GM12878 (cell line): ENCODE results near the gene CTSE. TPM values are rescaled to one million over a fixed set of nuclear protein-coding genes. Genes with fewer than 3 reads are reported as not detected.
A peak's percentile ranks its signal among the peaks of the same experiment; 100 is the strongest.

Experiments
- ASH2L ChIP-seq: fragments of 300-600, 200-600 bp; sonication (generic); IDR thresholded peaks from 2 replicates; pipeline ENCODE4 v1.6.1; 2017; ENCODE audit warnings: low read depth, mild to moderate bottlenecking, borderline replicate concordance
- CREB1 ChIP-seq: IDR thresholded peaks from 2 replicates; pipeline ENCODE4 v1.6.1; 2012; ENCODE audit warnings: low read depth, mild to moderate bottlenecking, inconsistent platforms
- CREM ChIP-seq: IDR thresholded peaks from 2 replicates; pipeline ENCODE4 v1.6.1; 2014; ENCODE audit warnings: antibody characterized with exemption, low read depth
- IRF4 ChIP-seq: IDR thresholded peaks from 2 replicates; pipeline ENCODE4 v1.6.1; 2011; ENCODE audit warnings: low read depth, low read length
- JUND ChIP-seq: IDR thresholded peaks from 2 replicates; pipeline ENCODE4 v1.6.1; 2012; ENCODE audit warnings: low read depth, mild to moderate bottlenecking, low read length, improper control_type of control experiment, moderate library complexity
- MTA2 ChIP-seq: fragments of 450-650 bp; IDR thresholded peaks from 2 replicates; pipeline ENCODE4 v1.6.1; 2016; ENCODE audit warnings: low read depth, mild to moderate bottlenecking, moderate library complexity
- NRF1 ChIP-seq: conservative IDR thresholded peaks from 2 replicates; pipeline ENCODE4 v1.6.1; 2011; ENCODE audit warnings: mild to moderate bottlenecking, low read depth, low read length, improper control_type of control experiment
- RAD51 ChIP-seq: fragments of 450-650 bp; IDR thresholded peaks from 2 replicates; pipeline ENCODE4 v1.6.1; 2016; ENCODE audit warnings: moderate library complexity, mild to moderate bottlenecking, inconsistent platforms
- SIX5 ChIP-seq: IDR thresholded peaks from 2 replicates; pipeline ENCODE4 v1.6.1; 2011; ENCODE audit warnings: mild to moderate bottlenecking, low read depth, low read length, moderate library complexity; ENCODE audit not compliant: severe bottlenecking
- SMARCA5 ChIP-seq: fragments of 450-650 bp; IDR thresholded peaks from 2 replicates; pipeline ENCODE4 v1.6.1; 2017; ENCODE audit warnings: mild to moderate bottlenecking
- TAF1 ChIP-seq: IDR thresholded peaks from 2 replicates; pipeline ENCODE4 v1.6.1; 2011; ENCODE audit warnings: mild to moderate bottlenecking, low read depth, low read length, borderline replicate concordance
- TBL1XR1 ChIP-seq: IDR thresholded peaks from 2 replicates; pipeline ENCODE4 v1.6.1; 2012; ENCODE audit warnings: low read depth, low read length, improper control_type of control experiment
- ZBED1 ChIP-seq: IDR thresholded peaks from 2 replicates; pipeline ENCODE4 v1.6.1; 2016; ENCODE audit warnings: borderline replicate concordance
- ZNF24 ChIP-seq: fragments of 450-650 bp; IDR thresholded peaks from 2 replicates; pipeline ENCODE4 v1.6.1; 2017; ENCODE audit warnings: antibody characterized with exemption, mild to moderate bottlenecking
- ZNF622 ChIP-seq: fragments of 450-650 bp; IDR thresholded peaks from 2 replicates; pipeline ENCODE4 v1.6.1; 2017; ENCODE audit warnings: mild to moderate bottlenecking, inconsistent platforms
- ZZZ3 ChIP-seq: IDR thresholded peaks from 2 replicates; pipeline ENCODE4 v1.6.1; 2011; ENCODE audit warnings: low read depth; ENCODE audit not compliant: control insufficient read depth, insufficient read length
- polyA plus RNA-seq, 11 experiments: library from polyadenylated mRNA; depleted of rRNA in 4 of 11; unstranded in 6 of 11; stranded (reverse) in 5 of 11; fragments of >200 nt; fragmentation: Nextera tagmentation in 4 of 11; fragmentation: Illumina TruSeq in 1 of 11; extraction: Ambion mirVana in 4 of 11; extraction: Trizol in 1 of 11; gene quantifications; 1 replicate in 1 of 11; 2 replicates in 10 of 11; pipeline versions ENCODE4 v1.2.1 to v1.2.3, GENCODE V29; 2011 to 2016; ENCODE audit warnings: inconsistent platforms in 2 of 11, missing spikeins in 2 of 11, low read depth in 1 of 11
- total RNA-seq, 4 experiments: library from RNA; depleted of rRNA in 3 of 4; stranded (reverse); fragments of >200 nt in 3 of 4; fragmentation: Illumina TruSeq in 1 of 4; extraction: Trizol in 1 of 4; gene quantifications; 2 replicates each; pipeline versions ENCODE4 v1.2.1 to v1.2.3, GENCODE V29; 2013 to 2021
- TF ChIP-seq, protein P1 (sequence below): fragments of 450-650 bp; IDR thresholded peaks from 2 replicates; pipeline ENCODE4 v1.6.1; 2014; ENCODE audit warnings: mild to moderate bottlenecking
- TF ChIP-seq, protein P2 (sequence below): fragments of 450-650 bp; IDR thresholded peaks from 2 replicates; pipeline ENCODE4 v1.6.1; 2016; ENCODE audit warnings: mild to moderate bottlenecking
- TF ChIP-seq, protein P3 (sequence below): IDR thresholded peaks from 2 replicates; pipeline ENCODE4 v1.6.1; 2012; ENCODE audit warnings: low read depth, low read length, improper control_type of control experiment
- TF ChIP-seq, protein P4 (sequence below): fragments of 450-650 bp; IDR thresholded peaks from 2 replicates; pipeline ENCODE4 v1.6.1; 2017; ENCODE audit warnings: antibody characterized with exemption, mild to moderate bottlenecking, moderate library complexity
- TF ChIP-seq, protein P5 (sequence below): fragments of 450-650 bp; IDR thresholded peaks from 2 replicates; pipeline ENCODE4 v1.6.1; 2018; ENCODE audit warnings: mild to moderate bottlenecking, low read depth, moderate library complexity; ENCODE audit not compliant: partially characterized antibody

Gene CTSE
- total and polyA plus RNA-seq, 10 of the 15 experiments (the other 5 are each of a cell fraction or from before 2014, with no cell fraction given) = 0.26 TPM; not detected in 9

DNA sequence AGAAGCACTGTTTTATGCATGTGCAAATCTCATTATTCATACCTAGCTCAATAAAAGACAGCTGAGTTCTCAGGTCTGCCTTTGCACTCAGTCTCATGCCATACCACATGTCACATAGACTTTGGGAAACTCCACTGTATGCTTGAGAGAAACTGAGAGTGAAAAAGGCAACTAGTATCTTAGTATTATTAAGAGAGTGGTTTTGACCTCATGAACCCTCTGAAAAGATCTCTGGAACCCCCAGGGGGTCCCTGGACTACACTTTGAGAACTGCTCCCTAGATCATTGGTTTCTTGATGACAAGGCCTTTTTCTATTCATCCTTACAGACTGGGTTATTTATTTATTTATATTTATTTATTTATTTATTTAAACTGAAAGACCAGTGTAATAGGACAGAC is 25.6 kb upstream of the CTSE start (continued):
- TF ChIP-seq CREM (no peak), MTA2 (peak; percentile 76), TAF1 (no peak), CREB1 (no peak), ZZZ3 (no peak), SMARCA5 (no peak), NRF1 (no peak), ASH2L (no peak), ZBED1 (peak; percentile 80), SIX5 (no peak), IRF4 (peak; percentile 61; the same call in 1 of the 2 replicates), RAD51 (peak; percentile 61; the same call in 1 of the 2 replicates), ZNF622 (no peak), TBL1XR1 (peak; percentile 77; the same call in 1 of the 2 replicates), ZNF24 (no peak), JUND (no peak)
- TF ChIP-seq, protein P1, sequence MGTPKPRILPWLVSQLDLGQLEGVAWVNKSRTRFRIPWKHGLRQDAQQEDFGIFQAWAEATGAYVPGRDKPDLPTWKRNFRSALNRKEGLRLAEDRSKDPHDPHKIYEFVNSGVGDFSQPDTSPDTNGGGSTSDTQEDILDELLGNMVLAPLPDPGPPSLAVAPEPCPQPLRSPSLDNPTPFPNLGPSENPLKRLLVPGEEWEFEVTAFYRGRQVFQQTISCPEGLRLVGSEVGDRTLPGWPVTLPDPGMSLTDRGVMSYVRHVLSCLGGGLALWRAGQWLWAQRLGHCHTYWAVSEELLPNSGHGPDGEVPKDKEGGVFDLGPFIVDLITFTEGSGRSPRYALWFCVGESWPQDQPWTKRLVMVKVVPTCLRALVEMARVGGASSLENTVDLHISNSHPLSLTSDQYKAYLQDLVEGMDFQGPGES = no peak
- TF ChIP-seq, protein P2, sequence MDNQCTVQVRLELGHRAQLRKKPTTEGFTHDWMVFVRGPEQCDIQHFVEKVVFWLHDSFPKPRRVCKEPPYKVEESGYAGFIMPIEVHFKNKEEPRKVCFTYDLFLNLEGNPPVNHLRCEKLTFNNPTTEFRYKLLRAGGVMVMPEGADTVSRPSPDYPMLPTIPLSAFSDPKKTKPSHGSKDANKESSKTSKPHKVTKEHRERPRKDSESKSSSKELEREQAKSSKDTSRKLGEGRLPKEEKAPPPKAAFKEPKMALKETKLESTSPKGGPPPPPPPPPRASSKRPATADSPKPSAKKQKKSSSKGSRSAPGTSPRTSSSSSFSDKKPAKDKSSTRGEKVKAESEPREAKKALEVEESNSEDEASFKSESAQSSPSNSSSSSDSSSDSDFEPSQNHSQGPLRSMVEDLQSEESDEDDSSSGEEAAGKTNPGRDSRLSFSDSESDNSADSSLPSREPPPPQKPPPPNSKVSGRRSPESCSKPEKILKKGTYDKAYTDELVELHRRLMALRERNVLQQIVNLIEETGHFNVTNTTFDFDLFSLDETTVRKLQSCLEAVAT = peak; percentile 56
- TF ChIP-seq, protein P3, sequence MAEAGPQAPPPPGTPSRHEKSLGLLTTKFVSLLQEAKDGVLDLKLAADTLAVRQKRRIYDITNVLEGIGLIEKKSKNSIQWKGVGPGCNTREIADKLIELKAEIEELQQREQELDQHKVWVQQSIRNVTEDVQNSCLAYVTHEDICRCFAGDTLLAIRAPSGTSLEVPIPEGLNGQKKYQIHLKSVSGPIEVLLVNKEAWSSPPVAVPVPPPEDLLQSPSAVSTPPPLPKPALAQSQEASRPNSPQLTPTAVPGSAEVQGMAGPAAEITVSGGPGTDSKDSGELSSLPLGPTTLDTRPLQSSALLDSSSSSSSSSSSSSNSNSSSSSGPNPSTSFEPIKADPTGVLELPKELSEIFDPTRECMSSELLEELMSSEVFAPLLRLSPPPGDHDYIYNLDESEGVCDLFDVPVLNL = no peak
- TF ChIP-seq, protein P4, sequence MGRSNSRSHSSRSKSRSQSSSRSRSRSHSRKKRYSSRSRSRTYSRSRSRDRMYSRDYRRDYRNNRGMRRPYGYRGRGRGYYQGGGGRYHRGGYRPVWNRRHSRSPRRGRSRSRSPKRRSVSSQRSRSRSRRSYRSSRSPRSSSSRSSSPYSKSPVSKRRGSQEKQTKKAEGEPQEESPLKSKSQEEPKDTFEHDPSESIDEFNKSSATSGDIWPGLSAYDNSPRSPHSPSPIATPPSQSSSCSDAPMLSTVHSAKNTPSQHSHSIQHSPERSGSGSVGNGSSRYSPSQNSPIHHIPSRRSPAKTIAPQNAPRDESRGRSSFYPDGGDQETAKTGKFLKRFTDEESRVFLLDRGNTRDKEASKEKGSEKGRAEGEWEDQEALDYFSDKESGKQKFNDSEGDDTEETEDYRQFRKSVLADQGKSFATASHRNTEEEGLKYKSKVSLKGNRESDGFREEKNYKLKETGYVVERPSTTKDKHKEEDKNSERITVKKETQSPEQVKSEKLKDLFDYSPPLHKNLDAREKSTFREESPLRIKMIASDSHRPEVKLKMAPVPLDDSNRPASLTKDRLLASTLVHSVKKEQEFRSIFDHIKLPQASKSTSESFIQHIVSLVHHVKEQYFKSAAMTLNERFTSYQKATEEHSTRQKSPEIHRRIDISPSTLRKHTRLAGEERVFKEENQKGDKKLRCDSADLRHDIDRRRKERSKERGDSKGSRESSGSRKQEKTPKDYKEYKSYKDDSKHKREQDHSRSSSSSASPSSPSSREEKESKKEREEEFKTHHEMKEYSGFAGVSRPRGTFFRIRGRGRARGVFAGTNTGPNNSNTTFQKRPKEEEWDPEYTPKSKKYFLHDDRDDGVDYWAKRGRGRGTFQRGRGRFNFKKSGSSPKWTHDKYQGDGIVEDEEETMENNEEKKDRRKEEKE = no peak
- TF ChIP-seq, protein P5, sequence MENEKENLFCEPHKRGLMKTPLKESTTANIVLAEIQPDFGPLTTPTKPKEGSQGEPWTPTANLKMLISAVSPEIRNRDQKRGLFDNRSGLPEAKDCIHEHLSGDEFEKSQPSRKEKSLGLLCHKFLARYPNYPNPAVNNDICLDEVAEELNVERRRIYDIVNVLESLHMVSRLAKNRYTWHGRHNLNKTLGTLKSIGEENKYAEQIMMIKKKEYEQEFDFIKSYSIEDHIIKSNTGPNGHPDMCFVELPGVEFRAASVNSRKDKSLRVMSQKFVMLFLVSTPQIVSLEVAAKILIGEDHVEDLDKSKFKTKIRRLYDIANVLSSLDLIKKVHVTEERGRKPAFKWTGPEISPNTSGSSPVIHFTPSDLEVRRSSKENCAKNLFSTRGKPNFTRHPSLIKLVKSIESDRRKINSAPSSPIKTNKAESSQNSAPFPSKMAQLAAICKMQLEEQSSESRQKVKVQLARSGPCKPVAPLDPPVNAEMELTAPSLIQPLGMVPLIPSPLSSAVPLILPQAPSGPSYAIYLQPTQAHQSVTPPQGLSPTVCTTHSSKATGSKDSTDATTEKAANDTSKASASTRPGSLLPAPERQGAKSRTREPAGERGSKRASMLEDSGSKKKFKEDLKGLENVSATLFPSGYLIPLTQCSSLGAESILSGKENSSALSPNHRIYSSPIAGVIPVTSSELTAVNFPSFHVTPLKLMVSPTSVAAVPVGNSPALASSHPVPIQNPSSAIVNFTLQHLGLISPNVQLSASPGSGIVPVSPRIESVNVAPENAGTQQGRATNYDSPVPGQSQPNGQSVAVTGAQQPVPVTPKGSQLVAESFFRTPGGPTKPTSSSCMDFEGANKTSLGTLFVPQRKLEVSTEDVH = no peak
